H9 (cell line): Measurements from ENCODE around the gene HEATR5A. TPM values are rescaled to one million over a fixed set of nuclear protein-coding genes. Genes with fewer than 3 reads are reported as not detected.

ENCODE experiments used
- DNase-seq: peaks from one replicate; pipeline ENCODE4 v3.0.0-alpha.2; 2017
- H2AFZ ChIP-seq: one replicate; pipeline ENCODE4 v1.6.1; 2013; ENCODE audit warnings: mild to moderate bottlenecking, low read length, control low read depth, moderate library complexity
- H2AK5ac ChIP-seq: 2 replicates; pipeline ENCODE4 v1.6.1; 2013; ENCODE audit warnings: low read length, control low read depth, mixed read lengths; ENCODE audit not compliant: insufficient read length
- H2BK120ac ChIP-seq: one replicate; pipeline ENCODE4 v1.6.1; 2013; ENCODE audit warnings: low read depth, mild to moderate bottlenecking, low read length, control low read depth, inconsistent platforms; ENCODE audit not compliant: poor library complexity, severe bottlenecking
- H2BK12ac ChIP-seq: 2 replicates; pipeline ENCODE4 v1.6.1; 2013; ENCODE audit warnings: low read length, control low read depth, mixed read lengths, low read depth; ENCODE audit not compliant: insufficient read length
- H2BK15ac ChIP-seq: 2 replicates; pipeline ENCODE4 v1.6.1; 2013; ENCODE audit warnings: low read depth, low read length, control low read depth
- H2BK20ac ChIP-seq: one replicate; pipeline ENCODE4 v1.6.1; 2013; ENCODE audit warnings: low read depth, mild to moderate bottlenecking, low read length, control low read depth, inconsistent platforms; ENCODE audit not compliant: poor library complexity, severe bottlenecking
- H2BK5ac ChIP-seq: 2 replicates; pipeline ENCODE4 v1.6.1; 2013; ENCODE audit warnings: low read length, control low read depth, mixed read lengths; ENCODE audit not compliant: insufficient read length
- H3K14ac ChIP-seq: 2 replicates; pipeline ENCODE4 v1.6.1; 2013; ENCODE audit warnings: low read length, control low read depth; ENCODE audit not compliant: insufficient read depth
- H3K18ac ChIP-seq: 2 replicates; pipeline ENCODE4 v1.6.1; 2013; ENCODE audit warnings: low read depth, mild to moderate bottlenecking, mixed read lengths, low read length, control low read depth; ENCODE audit not compliant: insufficient read length
- H3K23ac ChIP-seq: 2 replicates; pipeline ENCODE4 v1.6.1; 2013; ENCODE audit warnings: low read length, control low read depth, mixed read lengths, low read depth; ENCODE audit not compliant: insufficient read length
- H3K23me2 ChIP-seq: 2 replicates; pipeline ENCODE4 v1.6.1; 2013; ENCODE audit warnings: low read depth, mild to moderate bottlenecking, mixed read lengths, low read length, control low read depth; ENCODE audit not compliant: insufficient read length, poor library complexity, severe bottlenecking
- H3K27ac ChIP-seq: 2 replicates; pipeline ENCODE4 v1.5.1; 2013; ENCODE audit warnings: low read length, control low read depth, mixed read lengths, low read depth; ENCODE audit not compliant: insufficient read length
- H3K27me3 ChIP-seq: 2 replicates; pipeline ENCODE4 v1.6.1; 2013; ENCODE audit warnings: low read length, control low read depth, inconsistent platforms; ENCODE audit not compliant: insufficient read depth
- H3K4ac ChIP-seq: 2 replicates; pipeline ENCODE4 v1.6.1; 2013; ENCODE audit warnings: low read depth, mild to moderate bottlenecking, control low read depth, inconsistent platforms, low read length, moderate library complexity
- H3K4me1 ChIP-seq: 2 replicates; pipeline ENCODE4 v1.6.1; 2013; ENCODE audit warnings: low read length, control low read depth, inconsistent platforms; ENCODE audit not compliant: insufficient read depth
- H3K4me2 ChIP-seq: 2 replicates; pipeline ENCODE4 v1.6.1; 2013; ENCODE audit warnings: low read length, control low read depth, mixed read lengths; ENCODE audit not compliant: insufficient read length, insufficient read depth
- H3K56ac ChIP-seq: 2 replicates; pipeline ENCODE4 v1.6.1; 2013; ENCODE audit warnings: low read depth, mild to moderate bottlenecking, mixed read lengths, low read length, control low read depth; ENCODE audit not compliant: insufficient read length
- H3K79me1 ChIP-seq: 2 replicates; pipeline ENCODE4 v1.6.1; 2013; ENCODE audit warnings: low read depth, mild to moderate bottlenecking, moderate library complexity, low read length, control low read depth, inconsistent platforms; ENCODE audit not compliant: insufficient read depth, poor library complexity, severe bottlenecking
- H3K79me2 ChIP-seq: 2 replicates; pipeline ENCODE4 v1.6.1; 2013; ENCODE audit warnings: low read length, control low read depth, inconsistent platforms; ENCODE audit not compliant: insufficient read depth
- H3K9ac ChIP-seq: 2 replicates; pipeline ENCODE4 v1.6.1; 2013; ENCODE audit warnings: low read length, control low read depth, mixed read lengths; ENCODE audit not compliant: insufficient read length; ENCODE audit errors: extremely low read depth
- H3K9me3 ChIP-seq: one replicate; pipeline ENCODE4 v1.6.1; 2013; ENCODE audit warnings: low read depth, low read length, inconsistent platforms; ENCODE audit not compliant: control insufficient read depth
- H3T11ph ChIP-seq: one replicate; pipeline ENCODE4 v1.6.1; 2013; ENCODE audit warnings: mild to moderate bottlenecking, low read length, control low read depth, inconsistent platforms
- H4K20me1 ChIP-seq: one replicate; pipeline ENCODE4 v1.6.1; 2013; ENCODE audit not compliant: control insufficient read depth, insufficient read length, insufficient read depth
- H4K5ac ChIP-seq: 2 replicates; pipeline ENCODE4 v1.6.1; 2013; ENCODE audit warnings: low read depth, mild to moderate bottlenecking, mixed read lengths, low read length, control low read depth; ENCODE audit not compliant: insufficient read length
- H4K8ac ChIP-seq: replicated peaks from 2 replicates; pipeline ENCODE4 v1.6.1; 2013; ENCODE audit warnings: low read length, control low read depth, mixed read lengths, low read depth; ENCODE audit not compliant: insufficient read length
- H4K91ac ChIP-seq: 2 replicates; pipeline ENCODE4 v1.6.1; 2013; ENCODE audit warnings: low read depth, mild to moderate bottlenecking, moderate library complexity, mixed read lengths, low read length, control low read depth; ENCODE audit not compliant: insufficient read length
- H3K27ac Mint-ChIP-seq, 3 experiments: 2 replicates in 2 of 3; 3 replicates in 1 of 3; pipeline ENCODE4 v1.8.0; 2020 to 2021; ENCODE audit warnings: mixed read lengths in 3 of 3, mild to moderate bottlenecking in 1 of 3, moderate library complexity in 1 of 3
- H3K27me3 Mint-ChIP-seq: 2 replicates; pipeline ENCODE4 v1.8.0; 2021; ENCODE audit warnings: low read depth, mild to moderate bottlenecking, moderate library complexity, mixed read lengths
- H3K36me3 Mint-ChIP-seq, 3 experiments: 2 replicates in 2 of 3; 3 replicates in 1 of 3; pipeline ENCODE4 v1.8.0; 2020 to 2021; ENCODE audit warnings: low read depth in 3 of 3, mixed read lengths in 3 of 3; ENCODE audit not compliant: insufficient read depth in 1 of 3
- H3K4me1 Mint-ChIP-seq, 2 experiments: 2 replicates each; pipeline ENCODE4 v1.8.0; 2020; ENCODE audit warnings: mixed read lengths in 2 of 2
- H3K4me3 Mint-ChIP-seq, 2 experiments: 2 replicates in 1 of 2; 3 replicates in 1 of 2; pipeline ENCODE4 v1.8.0; 2020 to 2021; ENCODE audit warnings: mild to moderate bottlenecking in 2 of 2, mixed read lengths in 2 of 2, moderate library complexity in 1 of 2
- H3K9me3 Mint-ChIP-seq, 2 experiments: 2 replicates in 1 of 2; 3 replicates in 1 of 2; pipeline ENCODE4 v1.8.0; 2020; ENCODE audit warnings: mild to moderate bottlenecking in 2 of 2, mixed read lengths in 2 of 2, moderate library complexity in 1 of 2
- CTCF ChIP-seq: fragments of 200-600 bp; sonication (generic); conservative IDR thresholded peaks from 3 replicates; pipeline ENCODE4 v1.8.0; 2021; ENCODE audit warnings: antibody characterized with exemption, mild to moderate bottlenecking
- WGBS: extraction: QIAGEN DNeasy Blood & Tissue Kit; methylation state at CpG from one replicate; pipeline ENCODE4 v1.1.7; 2013; ENCODE audit warnings: missing lambda C conversion rate, low lambda C conversion rate, mixed read lengths; ENCODE audit not compliant: insufficient read length; ENCODE audit errors: extremely low coverage; 5-methylcytosine and 5-hydroxymethylcytosine counted together
- total RNA-seq: library from RNA; stranded (reverse); gene quantifications from 2 replicates; pipeline ENCODE4 v1.2.1, GENCODE V29; 2021

The HEATR5A gene
- total RNA-seq, 1 experiment from 2014 or later = 21.2 TPM

- Histone ChIP-seq H3K27me3 (no peaks in the 10 kb centered on the region), H4K91ac (no peak overlapping the region), H2BK20ac (no peak overlapping the region), H3K4ac (no peak overlapping the region), H3K4me2 (no peak overlapping the region), H3K4me1 (no peaks in the 10 kb centered on the region; the same call in 1 of the 2 replicates), H2BK15ac (no peak overlapping the region), H3K79me2 (0 out of 2 replicates have a peak, but pooled peaks cover 2% of the 10 kb centered on the region), H3K14ac (no peak overlapping the region), H2AFZ (no peak overlapping the region), H3K23ac (no peak overlapping the region), H3K56ac (no peak overlapping the region), H2BK120ac (no peak overlapping the region), H3K23me2 (no peaks in the 10 kb centered on the region), H3T11ph (no peak overlapping the region), H4K5ac (no peak overlapping the region), H2BK12ac (no peak overlapping the region), H3K9me3 (no peaks in the 10 kb centered on the region), H2BK5ac (no peak overlapping the region), H4K8ac (no peak overlapping the region), H4K20me1 (no peaks in the 10 kb centered on the region), H3K18ac (no peak overlapping the region), H3K27ac (no peak overlapping the region), H3K79me1 (peaks cover 3% of the 10 kb centered on the region), H3K9ac (no peak overlapping the region), H2AK5ac (no peak overlapping the region)
- no CpG with 5 or more reads among the region's 2 CpGs for WGBS
- Mint-ChIP-seq H3K4me3 (no peak overlapping the region), H3K9me3 (no peaks in the 10 kb centered on the region), H3K4me1 (peaks cover 2 to 4% of the 10 kb centered on the region in 2 experiments; a peak in 2 of 4 replicates), H3K27ac (no peak overlapping the region; a peak in 1 of 7 replicates), H3K36me3 (peaks cover 7 to 10% (median 9%) of the 10 kb centered on the region in 3 experiments; a peak in 6 of 7 replicates), H3K27me3 (no peaks in the 10 kb centered on the region)
- DNase-seq = no peak
- TF ChIP-seq CTCF = no peak
These were observed 17.4 kb downstream of the HEATR5A start for GRCh38 chr14:31402764-31403439.
